ENCODE results near the gene NEXMIF.

DNA sequence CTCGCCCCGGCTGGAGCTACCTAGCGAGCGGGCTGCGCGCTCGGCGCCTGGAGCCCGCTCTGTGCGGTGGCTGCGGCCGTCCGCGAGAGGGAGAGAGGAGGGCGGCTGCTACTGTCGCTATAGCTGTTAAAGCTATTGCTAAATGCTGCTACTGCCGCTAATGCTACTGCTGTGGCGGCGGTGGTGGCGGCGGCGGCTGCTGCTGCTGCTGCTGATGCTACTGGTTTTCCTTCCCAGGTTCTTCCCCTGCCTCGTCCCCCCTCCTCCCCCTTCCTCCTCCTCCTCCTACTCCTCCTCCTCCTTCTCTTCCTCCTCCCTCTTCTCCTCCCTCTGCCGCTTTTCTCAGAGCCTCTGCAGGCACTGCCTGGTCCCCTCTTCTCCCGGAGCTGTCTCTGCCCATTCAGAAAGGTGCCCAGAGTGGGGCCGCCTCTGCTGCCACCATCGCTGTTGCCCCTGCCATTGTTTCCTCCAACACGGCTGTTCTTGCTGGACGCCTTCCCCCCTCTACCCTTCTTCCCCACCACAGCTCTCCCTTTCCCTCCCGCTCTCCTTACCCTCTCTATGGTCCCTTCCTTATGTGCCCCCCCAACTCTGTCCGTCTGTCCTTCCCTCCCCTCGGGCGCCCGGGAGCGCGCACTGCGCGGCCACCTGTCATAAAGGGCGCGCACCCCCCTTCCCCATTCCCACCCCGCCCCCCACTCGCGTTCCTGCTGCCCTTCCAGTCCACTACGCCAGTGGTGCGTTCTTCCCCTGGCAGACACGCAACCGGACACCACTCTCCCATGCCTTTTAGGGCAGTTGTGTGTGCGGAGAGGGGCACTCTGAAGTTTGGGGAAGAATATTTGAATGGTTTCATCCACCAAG is at the start of gene NEXMIF:
- TF ChIP-seq, protein P1, sequence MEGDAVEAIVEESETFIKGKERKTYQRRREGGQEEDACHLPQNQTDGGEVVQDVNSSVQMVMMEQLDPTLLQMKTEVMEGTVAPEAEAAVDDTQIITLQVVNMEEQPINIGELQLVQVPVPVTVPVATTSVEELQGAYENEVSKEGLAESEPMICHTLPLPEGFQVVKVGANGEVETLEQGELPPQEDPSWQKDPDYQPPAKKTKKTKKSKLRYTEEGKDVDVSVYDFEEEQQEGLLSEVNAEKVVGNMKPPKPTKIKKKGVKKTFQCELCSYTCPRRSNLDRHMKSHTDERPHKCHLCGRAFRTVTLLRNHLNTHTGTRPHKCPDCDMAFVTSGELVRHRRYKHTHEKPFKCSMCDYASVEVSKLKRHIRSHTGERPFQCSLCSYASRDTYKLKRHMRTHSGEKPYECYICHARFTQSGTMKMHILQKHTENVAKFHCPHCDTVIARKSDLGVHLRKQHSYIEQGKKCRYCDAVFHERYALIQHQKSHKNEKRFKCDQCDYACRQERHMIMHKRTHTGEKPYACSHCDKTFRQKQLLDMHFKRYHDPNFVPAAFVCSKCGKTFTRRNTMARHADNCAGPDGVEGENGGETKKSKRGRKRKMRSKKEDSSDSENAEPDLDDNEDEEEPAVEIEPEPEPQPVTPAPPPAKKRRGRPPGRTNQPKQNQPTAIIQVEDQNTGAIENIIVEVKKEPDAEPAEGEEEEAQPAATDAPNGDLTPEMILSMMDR (conservative IDR thresholded peaks at IDR 0.05; ENCODE audit: low read length), result no peak
- no peak for TF ChIP-seq EZH2phosphoT487 (IDR thresholded peaks at IDR 0.05; ENCODE audit: borderline replicate concordance)
